Immature natural killer cell (primary cell): ENCODE data around the gene CFAP52. TPM values are rescaled to one million over a fixed set of nuclear protein-coding genes. Genes with fewer than 3 reads are reported as not detected.

Experiments used
- DNase-seq, 3 donors: peaks; one replicate each; pipeline ENCODE4 v3.0.0; 2022; ENCODE audit warnings: mixed read lengths in 1 of 3
- H3K27ac Mint-ChIP-seq, 6 donors: one replicate each; pipeline ENCODE4 v1.8.0; 2020; ENCODE audit warnings: mixed read lengths in 6 of 6, mild to moderate bottlenecking in 5 of 6, inconsistent platforms in 4 of 6, moderate library complexity in 3 of 6
- H3K27me3 Mint-ChIP-seq, 3 donors: one replicate each; pipeline ENCODE4 v1.8.0; 2020 to 2021; ENCODE audit warnings: low read depth in 3 of 3, mild to moderate bottlenecking in 3 of 3, mixed read lengths in 3 of 3, moderate library complexity in 3 of 3, inconsistent platforms in 1 of 3
- H3K36me3 Mint-ChIP-seq, 3 donors: one replicate each; pipeline ENCODE4 v1.8.0; 2020; ENCODE audit warnings: mixed read lengths in 3 of 3, inconsistent platforms in 2 of 3, mild to moderate bottlenecking in 2 of 3
- H3K4me1 Mint-ChIP-seq, 2 donors: one replicate each; pipeline ENCODE4 v1.8.0; 2020; ENCODE audit warnings: inconsistent platforms in 2 of 2, mild to moderate bottlenecking in 2 of 2, mixed read lengths in 2 of 2, moderate library complexity in 1 of 2
- H3K4me3 Mint-ChIP-seq, 5 donors: one replicate each; pipeline ENCODE4 v1.8.0; 2020; ENCODE audit warnings: mild to moderate bottlenecking in 5 of 5, mixed read lengths in 5 of 5, inconsistent platforms in 3 of 5, moderate library complexity in 3 of 5
- H3K9me3 Mint-ChIP-seq, 6 donors: one replicate each; pipeline ENCODE4 v1.8.0; 2020; ENCODE audit warnings: mild to moderate bottlenecking in 6 of 6, mixed read lengths in 6 of 6, inconsistent platforms in 4 of 6, moderate library complexity in 3 of 6
- polyA plus RNA-seq, 3 donors: library from polyadenylated mRNA; unstranded; fragments of 300-500 nt; fragmentation: Illumina TruSeq; gene quantifications; one replicate each; pipeline ENCODE4 v1.2.3, GENCODE V29; 2021

The CFAP52 gene
- polyA plus RNA-seq, 3 donors from 2014 or later, result not detected

GRCh38 chr17:9671559-9671958, 95.1 kb downstream of the CFAP52 start:
- no peak overlapping the region for H3K27ac Mint-ChIP-seq
- no peak for DNase-seq
- no peak overlapping the region for H3K4me3 Mint-ChIP-seq
- peaks cover 18 to 26% of the 10 kb centered on the region in 2 donors for H3K4me1 Mint-ChIP-seq
- H3K36me3 Mint-ChIP-seq, result peaks cover 0 to 3% (median 0%) of the 10 kb centered on the region in 3 donors
- peaks cover 1 to 7% (median 4%) of the 10 kb centered on the region in 3 donors for H3K27me3 Mint-ChIP-seq
- no peaks in the 10 kb centered on the region for H3K9me3 Mint-ChIP-seq

GRCh38 chr17:9672266-9672665, 95.8 kb downstream of the CFAP52 start:
- no peak overlapping the region for H3K27ac Mint-ChIP-seq
- no peak for DNase-seq
- no peaks in the 10 kb centered on the region for H3K9me3 Mint-ChIP-seq
- peaks cover 3 to 7% (median 4%) of the 10 kb centered on the region in 3 donors for H3K27me3 Mint-ChIP-seq
- H3K4me3 Mint-ChIP-seq, result no peak overlapping the region
- H3K4me1 Mint-ChIP-seq, result peaks cover 11 to 20% of the 10 kb centered on the region in 2 donors
- H3K36me3 Mint-ChIP-seq, result peaks cover 0 to 2% (median 0%) of the 10 kb centered on the region in 3 donors

GRCh38 chr17:9672691-9673090, 96.2 kb downstream of the CFAP52 start:
- H3K27me3 Mint-ChIP-seq, result peaks cover 4 to 6% (median 4%) of the 10 kb centered on the region in 3 donors
- H3K4me1 Mint-ChIP-seq, result peaks cover 7 to 16% of the 10 kb centered on the region in 2 donors
- H3K9me3 Mint-ChIP-seq, result no peaks in the 10 kb centered on the region
- DNase-seq, result no peak
- H3K4me3 Mint-ChIP-seq, result no peak overlapping the region
- no peak overlapping the region for H3K27ac Mint-ChIP-seq
- no peaks in the 10 kb centered on the region for H3K36me3 Mint-ChIP-seq

- Mint-ChIP-seq H3K4me3 (no peak overlapping the region), H3K9me3 (peaks cover 0 to 13% (median 4%) of the 10 kb centered on the region in 6 donors), H3K36me3 (peaks cover 8 to 13% (median 10%) of the 10 kb centered on the region in 3 donors), H3K4me1 (no peaks in the 10 kb centered on the region), H3K27ac (no peak overlapping the region), H3K27me3 (peaks cover 0 to 4% (median 4%) of the 10 kb centered on the region in 3 donors)
- DNase-seq, result no peak
Observed at GRCh38 chr17:9676084-9676483, 99.6 kb downstream of the CFAP52 start.

GRCh38 chr17:9676820-9677310, 100.4 kb downstream of the CFAP52 start:
- H3K27ac Mint-ChIP-seq, result no peak overlapping the region
- H3K36me3 Mint-ChIP-seq, result peaks cover 8 to 13% (median 10%) of the 10 kb centered on the region in 3 donors
- H3K4me3 Mint-ChIP-seq, result no peak overlapping the region
- peaks cover 0 to 4% (median 4%) of the 10 kb centered on the region in 3 donors for H3K27me3 Mint-ChIP-seq
- H3K4me1 Mint-ChIP-seq, result no peaks in the 10 kb centered on the region
- no peak for DNase-seq
- H3K9me3 Mint-ChIP-seq, result peaks cover 0 to 13% (median 4%) of the 10 kb centered on the region in 6 donors

GRCh38 chr17:9677411-9677810, 101.0 kb downstream of the CFAP52 start:
- no peak overlapping the region for H3K27ac Mint-ChIP-seq
- no peak for DNase-seq
- H3K36me3 Mint-ChIP-seq, result peaks cover 8 to 13% (median 10%) of the 10 kb centered on the region in 3 donors
- H3K9me3 Mint-ChIP-seq, result peaks cover 0 to 13% (median 4%) of the 10 kb centered on the region in 6 donors
- H3K4me1 Mint-ChIP-seq, result no peaks in the 10 kb centered on the region
- peaks cover 0 to 4% (median 3%) of the 10 kb centered on the region in 3 donors for H3K27me3 Mint-ChIP-seq
- no peak overlapping the region for H3K4me3 Mint-ChIP-seq

GRCh38 chr17:9677896-9678295, 101.5 kb downstream of the CFAP52 start:
- no peaks in the 10 kb centered on the region for H3K4me1 Mint-ChIP-seq

GRCh38 chr17:9684955-9685621, 108.6 kb downstream of the CFAP52 start:
- Mint-ChIP-seq H3K36me3 (peaks cover 3 to 18% (median 5%) of the 10 kb centered on the region in 3 donors), H3K27me3 (peaks cover 0 to 1% (median 0%) of the 10 kb centered on the region in 3 donors), H3K4me1 (no peaks in the 10 kb centered on the region), H3K27ac (no peak overlapping the region), H3K4me3 (no peak overlapping the region), H3K9me3 (peaks cover 0 to 7% (median 2%) of the 10 kb centered on the region in 6 donors)
- DNase-seq, result no peak

More at GRCh38 chr17:9677896-9678295, 101.5 kb downstream of the CFAP52 start:
- Mint-ChIP-seq H3K4me3 (no peak overlapping the region), H3K27me3 (peaks cover 0 to 3% (median 3%) of the 10 kb centered on the region in 3 donors), H3K27ac (no peak overlapping the region), H3K9me3 (peaks cover 0 to 13% (median 4%) of the 10 kb centered on the region in 6 donors), H3K36me3 (peaks cover 8 to 13% (median 10%) of the 10 kb centered on the region in 3 donors)
- DNase-seq, result no peak

Other genes starting within 250 kb of the CFAP52 start
- gene STX8, start 822 bp upstream of the CFAP52 start, polyA plus RNA-seq, result 100 to 1,000 TPM; 249 to 381 (median 263) TPM
- under 1 TPM in 2 of 3 donors, not detected in 1; 0.14 to 0.29 TPM for gene USP43, start 68.9 kb downstream of the CFAP52 start, polyA plus RNA-seq
- gene DHRS7C, start 214.9 kb downstream of the CFAP52 start, polyA plus RNA-seq, result not detected
- not detected for gene GSG1L2, start 245.4 kb downstream of the CFAP52 start, polyA plus RNA-seq
- gene GLP2R, start 249.3 kb downstream of the CFAP52 start, polyA plus RNA-seq, result not detected